ENCODE measurements around the gene DCPS.
"Not testable (repeated sequence)": the region's sequence is repeated elsewhere in the genome, so short reads cannot be mapped to it uniquely, and the experiment has no call there.

DCPS gene

DNA sequence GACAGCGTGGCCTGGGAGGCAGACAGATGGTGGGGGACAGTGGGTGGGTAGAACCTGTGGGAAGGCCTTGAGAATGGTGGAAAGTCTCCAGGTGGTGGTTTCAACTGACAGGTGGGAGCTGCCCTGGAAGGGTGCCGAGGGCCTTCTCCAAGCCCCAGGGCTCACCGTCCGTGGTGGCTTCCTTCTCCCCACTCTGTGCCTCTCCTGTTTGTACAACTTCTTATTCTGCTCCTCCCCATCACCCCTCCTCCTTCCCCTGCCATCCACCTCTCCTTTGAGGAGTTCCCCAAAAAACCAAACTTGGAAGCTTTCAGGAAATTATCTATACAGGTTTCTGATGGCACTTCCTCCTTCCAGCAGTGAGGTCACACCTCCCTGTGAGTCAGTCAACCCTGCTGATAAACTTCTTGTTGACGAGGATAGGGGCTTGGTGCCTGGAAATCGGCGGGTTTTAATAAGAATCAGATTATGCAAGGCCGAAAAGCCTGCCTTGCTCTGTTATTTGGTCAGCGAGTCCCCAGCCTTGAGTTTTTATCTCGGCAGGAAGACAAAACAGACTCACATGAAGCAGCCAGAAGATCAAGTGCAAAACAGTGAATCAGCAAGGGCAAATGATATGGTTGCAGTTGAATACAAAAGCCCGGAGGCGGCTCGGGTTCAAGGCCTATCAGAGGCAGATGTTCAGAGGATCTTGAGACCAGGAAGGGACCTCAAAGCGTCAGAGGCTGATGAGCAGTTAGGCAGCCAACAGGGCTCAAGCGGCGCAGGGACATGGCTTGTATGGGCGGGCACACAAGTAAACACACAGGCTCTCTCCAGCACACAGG lies 42.1 kb downstream of the DCPS start:
- DNase-seq (ENCODE audit: low spot score) = peak; percentile 58

DNA sequence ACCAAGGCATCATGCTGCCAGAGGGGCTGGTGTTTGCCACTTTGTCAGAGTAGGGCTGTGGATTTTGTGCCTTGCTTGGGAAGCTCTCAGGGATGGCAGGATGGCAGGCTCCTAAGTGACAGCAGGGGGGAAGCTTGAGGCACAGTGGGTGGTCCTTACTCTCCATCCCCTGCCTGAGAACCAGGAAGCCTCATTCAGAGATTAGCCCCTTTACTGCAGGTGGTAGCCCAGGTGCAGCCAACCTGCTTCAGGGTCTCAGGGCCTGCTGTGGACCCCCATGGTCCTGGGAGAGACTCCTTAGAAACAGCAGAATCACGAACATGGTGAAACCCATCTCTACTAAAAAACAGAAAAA lies 42.7 kb downstream of the DCPS start:
- no peak for DNase-seq (ENCODE audit: low spot score)

DNA sequence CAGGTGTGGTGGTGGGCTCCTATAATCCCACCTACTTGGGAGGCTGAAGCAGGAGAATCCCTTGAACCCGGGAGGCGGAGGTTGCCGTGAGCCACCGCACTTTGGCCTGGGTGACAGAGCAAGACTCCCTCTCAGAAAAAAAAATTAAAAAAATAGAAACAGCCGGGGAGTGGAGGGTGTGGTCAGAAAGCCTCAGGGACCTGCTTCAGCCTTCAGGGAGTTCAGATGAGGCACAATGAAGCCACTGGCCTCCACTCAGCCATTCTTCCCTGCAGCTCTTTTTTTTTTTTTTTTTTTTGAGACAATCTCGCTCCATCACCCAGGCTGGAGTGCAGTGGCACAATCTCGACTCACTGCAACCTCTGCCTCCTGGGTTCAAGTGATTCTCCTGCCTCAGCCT lies 43.1 kb downstream of the DCPS start:
- not testable (repeated sequence) for DNase-seq (ENCODE audit: low spot score)

DNA sequence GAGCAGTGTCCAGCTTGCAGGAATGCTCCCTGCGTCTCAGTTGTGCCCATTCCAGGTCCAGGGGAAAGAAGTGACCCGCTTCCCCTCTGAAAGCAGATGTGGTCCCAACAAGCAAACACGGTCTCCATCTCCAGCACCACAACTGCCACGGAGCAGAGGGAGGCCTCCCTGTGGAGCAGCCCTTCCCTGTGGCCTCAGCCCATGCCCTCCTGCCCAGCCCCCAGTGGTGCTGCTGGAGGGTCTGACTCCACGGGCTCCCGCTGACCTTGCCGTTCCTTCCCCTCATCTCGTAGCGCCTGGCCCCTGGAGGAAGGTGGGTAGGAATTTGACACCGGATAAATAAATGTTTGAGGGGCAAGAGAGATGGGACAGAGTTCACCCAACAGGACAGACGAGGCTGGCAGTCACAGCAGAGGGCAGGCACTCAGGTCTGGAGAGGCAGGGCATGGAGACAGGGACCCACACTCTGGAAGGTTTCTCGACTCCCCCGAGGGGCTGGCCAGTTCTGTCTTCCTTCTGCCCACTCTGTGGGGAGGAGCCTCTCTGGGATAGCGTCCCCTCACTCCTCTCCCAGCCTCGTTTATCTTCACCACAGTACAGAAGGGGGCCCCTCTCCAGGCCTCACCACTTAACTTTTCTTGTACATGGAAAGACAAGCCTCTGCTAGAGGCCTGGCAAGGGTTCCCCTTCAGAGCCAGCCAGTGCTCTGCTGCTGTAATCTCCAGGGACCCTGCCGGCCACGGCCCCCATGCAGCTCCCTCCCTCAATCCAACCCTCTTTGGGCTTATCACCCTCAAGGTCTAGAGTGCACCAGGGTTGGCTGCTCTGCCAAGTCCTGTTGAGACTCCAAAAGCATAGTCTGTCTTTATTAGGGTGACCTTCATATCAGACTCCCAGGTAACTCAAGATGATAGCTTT lies 44.1 kb downstream of the DCPS start:
- DNase-seq (ENCODE audit: low spot score) = no peak

DNA sequence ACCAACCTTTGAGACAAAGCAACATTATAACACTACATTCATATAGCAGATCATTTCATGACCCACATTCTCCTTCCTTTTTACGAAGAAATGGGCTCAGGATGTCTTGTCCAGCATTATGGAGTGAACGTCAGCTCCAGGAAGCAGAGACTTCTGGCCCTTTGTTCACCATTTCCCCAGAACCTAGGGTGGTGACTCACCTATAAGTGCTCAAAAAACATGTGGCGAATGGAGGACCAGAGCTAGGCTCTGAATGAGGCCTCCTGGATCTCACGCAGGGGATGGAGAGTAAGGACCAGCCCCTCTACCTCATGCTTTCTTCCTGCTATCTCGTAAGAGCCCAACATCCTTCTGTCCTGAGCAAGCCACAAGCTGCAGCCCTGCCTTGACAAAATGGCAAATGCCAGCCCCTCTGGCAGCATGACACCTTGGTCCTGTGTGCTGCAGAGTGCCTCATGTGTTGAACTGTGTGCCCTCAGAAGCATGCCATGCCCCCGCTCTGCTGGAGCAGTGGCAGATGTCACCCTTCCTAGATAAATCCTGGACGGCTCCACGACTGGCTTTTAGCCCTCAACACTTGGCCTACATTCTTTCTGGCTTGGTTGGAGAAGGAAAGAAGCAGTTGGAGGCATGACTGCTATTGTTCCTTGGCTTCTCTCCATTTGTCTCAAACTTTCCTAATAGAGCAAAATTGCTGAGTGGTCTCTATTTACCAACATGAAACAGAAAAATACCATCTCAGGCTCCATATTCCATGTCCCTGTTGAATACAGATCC lies 45.1 kb downstream of the DCPS start:
- DNase-seq (ENCODE audit: low spot score) = peak; percentile 89

DNA sequence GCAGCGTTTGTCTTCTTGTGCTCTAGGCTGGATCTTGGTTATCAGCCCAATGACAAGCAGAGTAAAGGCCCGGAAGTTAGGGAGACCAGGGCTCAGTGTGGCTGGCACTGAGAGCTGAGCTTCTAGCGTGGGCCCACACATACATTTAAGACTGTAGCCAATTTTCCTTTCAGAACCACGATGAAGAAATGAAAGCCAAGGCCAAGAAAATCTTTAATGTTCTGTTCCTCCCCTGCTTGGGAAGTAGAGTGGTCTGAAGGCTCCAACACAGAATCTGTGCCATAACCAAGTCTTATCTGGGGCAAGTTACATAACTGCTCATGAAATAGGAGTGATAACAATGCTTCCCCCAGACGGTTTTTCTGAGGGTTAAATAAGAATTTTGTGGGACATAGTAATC lies 47.0 kb downstream of the DCPS start:
- no peak for DNase-seq (ENCODE audit: low spot score)

DNA sequence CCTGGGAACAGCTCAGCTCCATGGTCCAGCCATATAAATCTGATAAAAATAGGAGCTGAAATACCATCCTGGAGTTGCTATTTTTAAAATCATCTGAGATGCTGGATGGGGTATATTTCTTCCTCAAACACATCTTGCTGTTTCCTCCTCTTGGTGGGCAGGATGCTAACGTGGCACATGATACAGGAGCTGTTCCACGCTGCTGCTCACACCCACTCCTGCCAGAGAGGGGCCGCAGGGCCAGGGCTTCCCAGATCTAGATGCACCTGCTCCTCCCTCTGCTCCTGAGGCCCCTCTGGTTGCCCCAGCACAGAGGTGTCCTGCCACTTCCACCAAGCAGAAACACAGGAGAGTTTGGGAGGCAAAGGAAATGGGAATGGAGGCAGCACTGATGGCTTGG lies 48.3 kb downstream of the DCPS start:
- DNase-seq (ENCODE audit: low spot score) = no peak

DNA sequence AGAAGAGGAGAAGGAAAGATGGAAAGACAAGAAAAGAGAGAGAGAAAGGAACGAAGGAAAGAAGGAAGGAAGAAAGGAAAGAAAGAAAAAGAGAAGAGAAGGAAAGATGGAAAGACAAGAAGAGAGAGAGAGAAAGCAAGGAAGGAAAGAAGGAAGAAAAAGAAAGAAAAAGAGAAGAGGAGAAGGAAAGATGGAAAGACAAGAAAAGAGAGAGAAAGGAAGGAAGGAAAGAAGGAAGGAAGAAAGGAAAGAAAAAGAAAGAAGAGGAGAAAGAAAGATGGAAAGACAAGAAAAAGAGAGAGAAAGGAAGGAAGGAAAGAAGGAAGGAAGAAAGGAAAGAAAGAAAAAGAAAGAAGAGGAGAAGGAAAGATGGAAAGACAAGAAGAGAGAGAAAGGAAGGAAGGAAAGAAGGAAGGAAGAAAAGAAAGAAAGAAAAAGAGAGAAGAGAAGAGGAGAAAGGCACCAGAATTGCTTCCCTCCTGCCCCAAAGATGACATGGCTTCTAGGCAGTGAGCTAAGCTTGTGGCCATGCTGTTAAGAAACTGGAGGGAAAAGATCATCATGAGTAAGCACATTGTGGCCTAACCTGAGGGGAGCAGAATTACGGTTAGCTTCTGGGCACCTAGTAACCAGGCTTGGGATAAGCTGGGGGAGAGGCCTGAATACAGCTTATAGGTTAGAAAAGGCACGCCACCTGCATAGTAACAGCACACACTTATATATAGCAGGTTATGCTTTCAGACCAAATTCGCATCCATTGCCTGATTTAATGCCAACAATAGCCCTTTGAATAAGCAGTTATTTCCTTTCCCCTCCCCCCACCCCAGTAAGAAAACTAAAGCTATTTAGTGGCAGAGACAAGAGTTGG lies 49.3 kb downstream of the DCPS start:
- DNase-seq (ENCODE audit: low spot score) = no peak

DNA sequence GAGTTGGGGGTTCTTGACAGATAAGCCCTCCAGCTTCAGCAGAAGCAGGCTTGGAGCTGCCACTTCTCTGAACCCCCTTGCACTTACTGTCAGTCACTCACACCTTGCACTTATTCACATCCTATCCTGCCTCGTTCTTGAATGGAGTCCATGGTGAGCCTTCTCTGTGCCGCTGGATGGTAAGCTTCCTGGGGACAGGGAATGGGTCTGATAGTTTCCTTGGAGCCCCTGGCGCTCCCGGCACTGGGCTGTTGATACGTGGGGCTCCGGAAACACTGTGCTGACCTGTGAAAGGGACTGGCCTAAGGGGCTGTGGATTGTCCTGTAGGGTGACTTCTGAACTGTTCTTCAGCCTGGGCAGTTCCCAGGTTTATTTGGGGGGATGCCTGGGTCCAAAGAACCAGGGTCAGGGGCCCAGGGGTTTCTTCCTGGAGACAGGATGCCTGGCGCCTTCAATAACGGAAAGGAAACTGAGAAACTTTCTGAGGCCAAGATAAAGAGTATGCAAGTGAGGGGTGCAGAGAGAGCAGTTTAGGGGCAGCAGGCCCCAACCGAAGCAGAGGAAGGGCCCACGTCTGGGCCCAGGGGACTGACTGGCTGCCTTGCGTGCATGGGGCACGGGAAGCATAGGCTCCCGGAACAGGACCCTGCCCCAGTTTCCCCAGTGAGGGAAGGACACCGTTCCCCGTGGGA lies 50.9 kb downstream of the DCPS start:
- DNase-seq (ENCODE audit: low spot score) = no peak

DNA sequence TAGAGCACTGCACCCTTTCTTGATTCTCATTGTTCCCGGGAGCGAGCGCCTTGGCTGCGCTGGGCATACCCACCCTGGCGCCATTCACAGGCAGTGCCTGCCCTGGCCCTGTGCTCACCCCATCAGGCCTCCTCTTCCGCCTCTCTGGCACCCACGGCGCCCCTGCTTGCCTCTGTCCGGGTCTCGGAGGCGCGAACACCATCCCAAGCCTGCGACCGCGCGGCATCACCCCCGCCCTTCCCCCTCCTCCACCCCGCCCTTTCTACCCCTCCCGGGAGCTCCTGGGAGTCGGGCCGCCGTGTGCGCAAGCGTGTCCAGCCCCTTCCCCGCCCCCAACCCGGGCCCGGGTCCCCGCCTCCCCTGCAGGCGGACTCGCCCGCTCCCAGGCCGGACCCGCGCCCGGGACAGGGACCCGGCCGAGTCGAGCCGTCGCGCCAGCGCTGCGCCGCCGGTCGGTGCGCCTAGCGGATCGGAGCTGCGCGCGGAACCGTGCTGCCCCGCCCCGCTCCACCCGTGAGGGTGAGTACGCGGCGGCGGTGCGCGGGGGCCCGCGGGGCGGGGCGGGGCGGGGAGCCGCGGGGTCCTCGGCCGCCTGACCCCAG lies 51.6 kb downstream of the DCPS start, which contains the start of gene ST3GAL4:
ST3GAL4 (plus strand) TSS at position 363 of the 602 bp plus-strand sequence. CDS start 50,470 bp downstream, outside the sequence.
- DNase-seq (ENCODE audit: low spot score) = no peak

DNA sequence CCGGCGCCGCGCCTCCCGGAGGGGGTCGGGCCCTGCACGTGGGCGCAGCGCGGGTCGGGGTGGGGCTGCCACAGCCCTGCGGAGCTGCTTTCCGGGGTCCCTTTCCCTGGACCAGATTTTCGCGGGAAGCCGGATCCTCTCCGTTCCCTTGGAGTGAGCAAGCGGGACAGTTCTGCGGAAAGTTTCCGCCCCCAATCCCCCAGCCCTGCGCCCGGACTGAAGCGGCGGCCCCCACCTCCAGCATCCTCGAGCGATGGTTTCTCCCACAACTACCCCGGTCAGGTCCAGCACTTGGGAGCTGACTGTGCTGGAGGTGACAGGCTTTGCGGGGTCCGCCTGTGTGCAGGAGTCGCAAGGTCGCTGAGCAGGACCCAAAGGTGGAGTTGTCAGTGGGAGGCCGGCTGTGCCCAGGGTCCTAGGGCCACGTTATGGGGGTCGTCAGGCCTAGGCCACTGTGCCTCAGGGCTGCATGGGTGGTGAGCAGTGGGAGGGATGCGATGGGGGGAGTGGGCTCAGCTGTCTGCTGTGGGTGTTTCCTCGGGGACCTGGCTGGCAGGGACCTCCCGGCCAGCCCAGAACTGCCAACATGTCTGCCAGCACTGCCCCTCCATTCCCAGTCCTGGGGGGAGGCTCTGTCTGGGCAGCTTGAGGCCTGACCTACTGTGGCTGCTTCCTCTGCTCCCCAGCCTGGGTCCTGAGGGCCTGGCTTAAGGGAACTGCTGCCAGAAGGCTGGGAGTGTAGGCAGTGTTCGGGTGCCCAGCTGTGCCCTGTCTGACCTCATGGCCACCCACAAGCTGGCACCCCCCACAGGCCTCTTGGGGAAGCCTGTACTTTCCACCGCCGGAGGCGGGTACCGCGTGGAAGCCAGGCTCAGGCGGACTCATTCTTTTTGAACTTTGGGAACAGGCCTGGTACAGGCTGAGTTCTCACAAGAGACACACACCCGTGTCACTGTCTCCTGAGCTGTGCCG lies 52.4 kb downstream of the DCPS start:
- DNase-seq (ENCODE audit: low spot score) = no peak

DNA sequence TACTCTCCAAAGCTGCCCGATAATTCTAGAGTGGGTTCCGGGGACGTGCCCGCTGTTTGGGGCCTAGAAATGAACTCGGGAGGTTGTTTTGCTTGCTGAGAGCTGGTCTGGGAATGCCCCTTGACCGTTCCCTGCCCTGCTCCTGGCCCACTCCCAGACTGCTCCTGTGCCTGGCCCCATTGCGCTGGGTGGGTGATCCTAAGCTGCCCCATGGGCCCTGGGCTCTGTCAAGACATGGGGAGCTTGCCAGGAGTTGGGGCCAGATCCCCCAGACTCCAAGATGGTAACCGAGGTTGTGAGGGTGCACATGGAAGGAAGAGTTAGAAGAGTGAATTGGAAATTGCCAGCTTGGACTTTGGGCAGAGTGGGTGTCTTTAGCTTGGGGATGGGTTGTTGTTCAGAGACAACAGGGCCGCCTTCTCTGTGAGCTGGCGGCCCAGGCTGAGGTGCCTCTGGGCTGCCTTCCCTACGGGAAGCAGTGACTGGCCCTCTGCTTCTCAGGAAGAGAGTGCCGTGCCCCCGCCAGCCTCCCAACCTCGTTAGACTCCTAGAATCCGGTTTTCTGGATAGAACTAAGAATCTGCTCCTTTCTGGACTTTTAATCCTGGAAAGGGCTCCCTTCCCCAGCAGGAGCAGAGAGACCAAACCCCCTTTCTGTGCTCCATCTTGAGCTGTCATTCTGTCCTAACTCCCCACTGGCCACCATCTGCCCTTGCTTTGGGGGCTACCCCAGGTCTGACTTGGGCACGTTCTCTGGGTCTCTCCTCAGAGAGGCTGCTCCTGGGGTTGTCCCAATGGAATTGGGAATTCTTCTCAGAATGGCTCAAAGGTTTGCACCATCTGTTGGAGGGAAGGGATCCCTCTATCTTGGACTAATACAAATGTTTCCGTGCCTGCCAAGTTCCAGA lies 53.4 kb downstream of the DCPS start:
- DNase-seq (ENCODE audit: low spot score) = no peak

DNA sequence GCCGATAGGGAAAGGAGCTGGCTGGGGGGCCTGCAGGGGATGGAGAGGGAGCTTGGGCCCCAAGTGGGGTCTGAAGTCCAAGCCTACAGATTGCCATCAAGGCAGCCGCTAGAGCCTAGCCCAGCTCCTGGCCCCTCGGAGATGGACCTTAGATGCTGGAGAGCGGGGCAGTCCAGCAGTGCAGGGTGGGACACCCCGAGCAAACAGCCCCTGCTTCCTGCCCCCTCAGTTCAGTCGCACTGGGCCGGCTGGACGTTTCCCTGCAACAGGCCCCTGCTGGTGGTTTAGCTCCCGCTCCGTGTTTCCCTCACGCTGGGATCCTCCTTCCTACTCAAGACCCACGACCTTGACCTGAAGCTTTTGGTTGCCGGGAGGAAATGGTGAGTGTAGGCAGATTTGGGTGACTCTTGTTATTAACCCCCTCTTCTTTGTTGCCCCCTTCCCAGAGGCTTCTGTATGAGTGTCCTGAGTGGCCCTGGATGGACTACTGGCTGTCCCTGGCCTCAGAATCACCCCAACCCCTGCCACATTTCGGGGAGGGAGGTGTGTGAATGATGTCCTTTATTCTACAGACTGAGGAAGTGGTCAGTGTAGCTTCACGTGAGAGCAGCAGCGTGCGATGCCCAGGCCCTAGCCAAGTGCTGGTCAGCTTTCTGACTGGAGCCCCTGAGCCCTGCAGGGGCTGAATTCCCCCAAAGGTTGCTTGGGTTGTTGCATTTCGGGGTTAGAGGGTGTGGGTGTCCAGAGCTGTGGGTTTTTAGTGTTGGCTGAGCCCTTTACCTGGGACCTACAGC lies 54.3 kb downstream of the DCPS start:
- no peak for DNase-seq (ENCODE audit: low spot score)

DNA sequence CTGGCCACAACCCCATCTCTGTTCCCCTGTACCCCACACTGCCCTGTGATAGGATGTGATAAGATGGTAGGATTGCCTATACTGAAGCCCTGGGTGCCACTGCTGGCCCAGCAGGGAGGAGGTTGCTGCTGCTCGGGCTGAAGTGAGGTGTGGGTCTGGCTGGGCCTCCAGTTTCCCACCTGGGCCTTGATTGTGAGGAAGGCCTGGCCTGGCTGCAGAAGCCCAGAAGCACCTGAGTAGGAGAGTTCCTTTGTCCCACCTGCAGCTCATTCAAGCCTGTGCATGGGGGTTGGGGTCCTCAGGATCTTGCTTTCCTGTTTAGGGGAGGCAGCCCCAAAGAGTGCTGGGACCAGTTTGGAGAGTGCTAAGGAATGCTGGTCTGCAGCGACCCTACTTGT lies 54.9 kb downstream of the DCPS start:
- DNase-seq (ENCODE audit: low spot score) = no peak

DNA sequence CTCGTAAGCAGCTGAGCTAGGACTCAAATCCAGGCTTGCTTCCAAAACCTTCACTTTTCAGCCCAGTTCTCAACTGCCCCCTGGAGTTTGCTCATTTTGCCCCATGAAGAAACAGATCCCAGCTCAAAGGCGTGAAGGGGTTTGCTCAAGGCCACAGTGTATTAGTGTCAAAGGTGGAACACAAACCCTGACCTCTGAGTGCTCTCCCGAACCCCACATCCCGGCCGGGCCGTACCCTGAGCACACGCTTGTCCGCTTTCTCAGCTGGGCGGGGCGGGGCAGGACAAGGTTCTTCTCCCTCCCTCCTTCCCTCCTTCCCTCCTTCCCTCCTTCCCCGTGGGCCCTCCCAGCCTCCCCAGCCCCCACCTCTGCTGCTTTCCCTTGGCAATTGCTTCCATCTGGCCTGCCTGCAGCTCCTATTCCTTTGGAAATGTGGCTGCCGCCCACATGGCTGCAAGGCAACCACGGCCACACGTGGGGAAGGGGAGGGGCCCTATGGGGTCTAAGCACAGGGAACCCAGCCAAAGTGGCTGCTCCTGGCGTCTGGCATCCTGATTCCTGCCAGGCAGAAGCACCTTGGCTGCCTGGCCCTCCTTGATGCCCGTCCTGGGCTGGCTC lies 55.7 kb downstream of the DCPS start:
- DNase-seq (ENCODE audit: low spot score) = no peak

DNA sequence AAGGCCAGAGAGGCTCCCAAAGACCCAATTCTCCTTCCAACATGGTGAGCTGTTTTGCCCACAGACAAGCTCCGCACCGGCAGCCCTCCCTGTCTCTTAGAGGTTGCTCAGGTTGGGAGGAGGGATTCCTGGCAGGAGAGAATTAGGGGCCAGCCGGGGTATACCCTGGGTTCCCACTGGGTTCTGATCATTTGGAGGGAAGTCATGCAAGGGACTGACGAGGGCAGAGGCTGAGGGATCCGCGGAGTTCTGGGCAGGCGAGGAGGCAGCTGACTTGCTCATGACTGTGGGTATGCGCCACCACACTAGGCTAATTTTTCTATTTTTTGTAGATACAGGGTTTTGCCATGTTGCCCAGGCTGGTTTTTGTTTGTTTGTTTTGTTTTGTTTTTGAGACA lies 56.2 kb downstream of the DCPS start:
- DNase-seq (ENCODE audit: low spot score) = no peak

DNA sequence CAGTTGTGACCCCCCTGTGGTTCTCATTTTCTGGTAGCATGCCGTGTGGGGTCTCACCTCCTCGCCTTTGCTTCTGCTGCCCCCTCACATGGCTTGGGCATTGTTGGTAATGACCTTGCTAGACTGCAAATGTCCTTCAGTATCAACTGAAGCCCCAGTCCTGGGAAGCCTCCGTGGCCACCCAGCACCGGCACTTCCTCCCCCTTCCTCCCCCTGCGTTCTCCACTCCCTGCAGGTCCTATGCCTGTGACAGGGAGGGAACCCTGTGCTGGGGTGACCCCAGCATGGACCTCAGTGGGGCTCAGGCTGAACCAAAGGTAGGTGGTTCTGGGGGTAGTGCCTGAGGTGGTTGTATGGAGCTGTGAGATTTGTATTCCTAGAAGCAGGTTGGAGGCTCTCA lies 57.5 kb downstream of the DCPS start:
- no peak for DNase-seq (ENCODE audit: low spot score)
